Measurements from ENCODE around the gene GLIS1. TPM values are rescaled to one million over a fixed set of nuclear protein-coding genes. Genes with fewer than 3 reads are reported as not detected.

GLIS1 gene
- total and polyA plus RNA-seq, 2 experiments from 2014 or later, result 0.26 to 0.31 TPM

GRCh38 chr1:53721088-53721487, 17.9 kb downstream of the GLIS1 start:
- no peaks in the 10 kb centered on the region for H3K36me3 ChIP-seq (ENCODE audit: insufficient read depth)
- no peak overlapping the region for H3K4me3 ChIP-seq
- Mint-ChIP-seq H3K4me3 (no peak overlapping the region), H3K9me3 (no peaks in the 10 kb centered on the region), H3K36me3 (ENCODE audit: low read depth) (no peaks in the 10 kb centered on the region), H3K27me3 (ENCODE audit: insufficient read depth, low read depth, poor library complexity) (peaks cover 8% of the 10 kb centered on the region), H3K27ac (no peak overlapping the region), H3K4me1 (peaks cover 7% of the 10 kb centered on the region; the same call in 2 of the 3 replicates)
- H3K4me2 ChIP-seq, result no peak overlapping the region
- ATAC-seq (no peak), DNase-seq (ENCODE audit: low spot score) (no peak)
- H3K27ac ChIP-seq (ENCODE audit: low read depth), result no peak overlapping the region
- H3F3A ChIP-seq (replicated peaks; ENCODE audit: low read depth), result no peaks in the 10 kb centered on the region
- H3K79me2 ChIP-seq (replicated peaks; ENCODE audit: insufficient read depth), result no peaks in the 10 kb centered on the region
- no peak overlapping the region for H2AFZ ChIP-seq
- H3K27me3 ChIP-seq (ENCODE audit: insufficient read depth), result no peaks in the 10 kb centered on the region
- H4K20me1 ChIP-seq (replicated peaks; ENCODE audit: insufficient read depth), result no peaks in the 10 kb centered on the region
- no peaks in the 10 kb centered on the region for H3K9me2 ChIP-seq (ENCODE audit: insufficient read depth)
- TF ChIP-seq ZNF462 (CRISPR knock-in tag; IDR thresholded peaks at IDR 0.05) (no peak), EZH2phosphoT487 (IDR thresholded peaks at IDR 0.05; ENCODE audit: unreplicated experiment) (no peak), NANOG (IDR thresholded peaks at IDR 0.05; ENCODE audit: borderline replicate concordance) (no peak), STAT1 (IDR thresholded peaks at IDR 0.05; ENCODE audit: unreplicated experiment) (no peak)
- H3K4me1 ChIP-seq (ENCODE audit: insufficient read depth), result no peaks in the 10 kb centered on the region; the same call in 1 of the 2 replicates

- H3K4me3 ChIP-seq, result no peak overlapping the region
- no peak overlapping the region for H3K4me2 ChIP-seq
- no peak for DNase-seq (ENCODE audit: low spot score)
- H2AFZ ChIP-seq, result no peak overlapping the region
- no peaks in the 10 kb centered on the region for H3K9me2 ChIP-seq (ENCODE audit: insufficient read depth)
- no peaks in the 10 kb centered on the region for H3K27me3 ChIP-seq (ENCODE audit: insufficient read depth)
- H3K36me3 Mint-ChIP-seq (ENCODE audit: low read depth), result no peaks in the 10 kb centered on the region
- no peak overlapping the region for H3K27ac ChIP-seq (ENCODE audit: low read depth)
- peaks cover 8% of the 10 kb centered on the region for H3K27me3 Mint-ChIP-seq (ENCODE audit: insufficient read depth, low read depth, poor library complexity)
- H3K79me2 ChIP-seq (replicated peaks; ENCODE audit: insufficient read depth), result no peaks in the 10 kb centered on the region
- ATAC-seq, result no peak
- no peaks in the 10 kb centered on the region for H4K20me1 ChIP-seq (replicated peaks; ENCODE audit: insufficient read depth)
- H3K4me3 Mint-ChIP-seq, result no peak overlapping the region
- H3K4me1 ChIP-seq (ENCODE audit: insufficient read depth), result no peaks in the 10 kb centered on the region; the same call in 1 of the 2 replicates
- no peaks in the 10 kb centered on the region for H3K9me3 Mint-ChIP-seq
- no peaks in the 10 kb centered on the region for H3F3A ChIP-seq (replicated peaks; ENCODE audit: low read depth)
- H3K36me3 ChIP-seq (ENCODE audit: insufficient read depth), result no peaks in the 10 kb centered on the region
- H3K4me1 Mint-ChIP-seq, result no peaks in the 10 kb centered on the region
- no peak overlapping the region for H3K27ac Mint-ChIP-seq
- TF ChIP-seq ETS1 (IDR thresholded peaks at IDR 0.05) (no peak), POLR2AphosphoS5 (IDR thresholded peaks at IDR 0.05; ENCODE audit: low read depth) (no peak), CTCF (conservative IDR thresholded peaks at IDR 0.05; ENCODE audit: low read depth in 2 of 2) (no peak), STAT1 (IDR thresholded peaks at IDR 0.05; ENCODE audit: unreplicated experiment) (no peak), CREB1 (CRISPR knock-in tag; IDR thresholded peaks at IDR 0.05; ENCODE audit: low read depth) (no peak), NANOG (IDR thresholded peaks at IDR 0.05; ENCODE audit: borderline replicate concordance) (no peak), ZNF331 (CRISPR knock-in tag; IDR thresholded peaks at IDR 0.05; ENCODE audit: low read depth) (no peak)
Observed at GRCh38 chr1:53719469-53719868, 19.5 kb downstream of the GLIS1 start.

Data from GM23338 (cell line).